Stimulated activated CD8-positive, alpha-beta memory T cell treated with anti-CD3 and anti-CD28 coated beads, Interleukin-7, amount 100 ng/mL, for 4 hours (primary cell): ENCODE measurements around the gene LAMTOR5.
"Not testable (repeated sequence)": the region's sequence is repeated elsewhere in the genome, so short reads cannot be mapped to it uniquely, and the experiment has no call there.

Experiments used
- DNase-seq, 2 donors: peaks; one replicate each; pipeline ENCODE4 v3.0.0-alpha.2; 2020; ENCODE audit warnings: low read depth in 2 of 2

LAMTOR5 gene

DNA sequence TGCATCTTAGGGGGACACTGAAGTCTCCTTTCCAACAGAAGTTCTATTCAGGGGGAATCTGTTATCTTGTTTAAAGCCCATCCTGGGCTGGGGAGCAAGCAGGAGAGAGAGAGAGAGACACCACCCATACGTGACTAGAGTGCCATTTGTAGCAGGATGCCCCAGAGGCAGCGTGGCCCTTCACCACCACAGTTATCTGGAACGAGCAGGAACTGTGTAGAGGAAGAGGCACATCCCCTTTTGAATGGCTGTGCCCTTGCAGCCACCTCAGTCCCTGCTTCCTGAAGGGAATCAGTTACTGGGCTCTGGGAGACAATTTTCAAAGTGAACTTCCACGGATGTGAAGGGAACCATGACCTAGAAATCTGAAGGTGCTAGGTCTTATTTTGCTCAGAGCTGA, 19.4 kb upstream of the LAMTOR5 start:
- no peak for DNase-seq

- no peak for DNase-seq
Observed at GRCh38 chr1:110425612-110426152, 18.2 kb upstream of the LAMTOR5 start.

- no peak for DNase-seq
Observed at GRCh38 chr1:110424699-110425611, 17.5 kb upstream of the LAMTOR5 start.

DNA sequence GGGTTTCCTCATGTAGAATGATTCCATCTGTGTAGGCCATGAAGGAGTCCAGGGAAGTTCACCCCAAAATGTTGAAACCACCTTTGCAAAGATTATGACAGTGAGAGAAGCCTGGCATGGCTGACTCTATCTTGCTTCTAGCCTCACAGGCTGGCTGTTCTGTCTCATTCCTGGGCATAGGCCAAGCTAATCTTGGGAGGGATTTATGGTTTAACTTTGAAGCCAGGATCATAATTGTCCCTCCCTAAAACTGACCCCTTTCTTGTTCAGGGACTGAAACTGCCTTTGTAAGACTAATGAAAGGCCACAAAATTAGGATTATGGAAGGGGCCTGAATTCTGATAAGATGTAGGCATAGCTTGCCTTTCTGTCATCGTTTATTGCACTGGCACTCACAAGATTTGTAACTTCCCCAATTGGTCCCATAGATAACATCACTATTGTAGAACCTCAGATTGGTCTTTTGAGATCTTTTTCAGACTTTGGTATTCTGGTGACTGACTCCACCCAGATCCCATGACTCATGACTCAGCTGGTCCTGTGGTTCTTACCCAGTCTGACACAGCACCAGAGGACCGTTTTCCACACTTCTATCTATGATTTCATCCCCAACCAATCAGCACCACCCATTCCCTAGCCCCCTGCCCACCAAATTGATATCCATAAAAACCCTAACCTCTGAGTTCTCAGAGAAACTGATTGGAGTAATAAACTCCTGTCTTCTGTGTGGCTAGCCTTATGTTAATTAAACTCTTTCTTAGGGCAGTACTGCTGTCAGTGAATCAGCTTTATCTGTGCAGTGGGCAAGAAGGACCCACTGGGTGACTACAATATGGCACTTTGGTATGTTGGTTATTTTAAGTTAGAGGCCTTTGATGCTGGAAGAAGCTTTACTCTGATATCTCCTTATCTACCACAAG, 13.6 kb upstream of the LAMTOR5 start:
- DNase-seq: no peak

GRCh38 chr1:110420023-110420662, 12.6 kb upstream of the LAMTOR5 start:
- no peak for DNase-seq

- DNase-seq: no peak
Observed at GRCh38 chr1:110418729-110419128, 11.2 kb upstream of the LAMTOR5 start.

DNA sequence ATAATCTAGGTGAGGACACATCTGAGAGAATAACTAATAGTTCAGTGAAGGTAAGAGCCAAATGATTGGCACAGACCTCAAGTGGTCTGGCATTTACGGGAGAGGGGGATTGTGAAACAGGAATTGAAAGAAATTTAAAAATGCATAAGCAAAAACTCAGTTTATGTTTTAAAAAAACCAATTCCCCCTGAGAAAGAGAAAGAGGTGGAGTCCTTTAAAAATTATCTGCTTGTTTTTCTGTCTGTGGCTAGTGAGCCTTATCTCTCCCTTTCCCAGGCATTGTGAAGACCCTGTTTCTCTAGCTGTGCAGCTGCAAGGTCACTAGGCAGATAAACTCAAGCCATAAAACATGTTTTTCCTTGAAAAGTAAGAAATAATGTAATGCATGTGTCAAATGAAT, 5.6 kb upstream of the LAMTOR5 start:
- DNase-seq: not testable (repeated sequence)

GRCh38 chr1:110412576-110412975, 5.1 kb upstream of the LAMTOR5 start:
- DNase-seq: peak; percentile 34 to 36

- no peak for DNase-seq
Observed at GRCh38 chr1:110411173-110411735, 3.8 kb upstream of the LAMTOR5 start.

GRCh38 chr1:110409316-110409715, 1.8 kb upstream of the LAMTOR5 start:
- no peak for DNase-seq

DNA sequence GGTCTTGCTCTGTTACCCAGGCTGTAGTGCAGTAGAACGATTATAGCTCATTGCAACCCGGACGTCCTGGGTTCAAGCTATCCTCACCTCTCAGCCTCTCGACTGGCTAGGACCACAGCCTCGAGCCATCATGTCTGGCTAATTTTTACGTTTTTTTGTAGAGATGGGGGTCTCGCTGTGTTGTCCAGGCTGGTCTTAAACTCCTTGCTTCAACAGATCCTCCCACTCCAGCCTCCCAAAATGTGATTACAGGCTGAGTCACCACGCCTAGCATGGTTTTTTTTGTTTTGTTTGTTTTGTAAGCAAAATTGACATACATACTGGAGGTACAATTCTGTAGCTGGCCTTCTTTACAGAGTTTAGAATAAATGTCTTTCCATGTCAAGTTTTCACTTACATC, 994 bp upstream of the LAMTOR5 start:
- no peak for DNase-seq

DNA sequence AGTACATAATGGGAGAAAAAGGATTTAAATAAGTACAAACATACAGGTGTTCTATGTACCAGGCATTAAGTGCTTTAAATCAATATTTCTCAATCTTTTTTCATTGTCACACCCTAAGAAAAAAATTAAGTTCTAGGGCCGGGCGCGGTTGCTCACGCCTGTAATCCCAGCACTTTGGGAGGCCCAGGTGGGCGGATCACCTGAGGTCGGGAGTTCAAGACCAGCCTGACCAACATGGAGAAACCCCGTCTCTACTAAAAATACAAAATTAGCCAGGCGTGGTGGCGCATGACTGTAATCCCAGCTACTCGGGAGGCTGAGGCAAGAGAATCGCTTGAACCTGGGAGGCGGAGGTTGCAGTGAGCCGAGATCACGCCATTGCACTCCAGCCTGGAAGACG, 1.1 kb downstream of the LAMTOR5 start:
- not testable (repeated sequence) for DNase-seq

GRCh38 chr1:110404401-110404800, 3.1 kb downstream of the LAMTOR5 start:
- DNase-seq: no peak

DNA sequence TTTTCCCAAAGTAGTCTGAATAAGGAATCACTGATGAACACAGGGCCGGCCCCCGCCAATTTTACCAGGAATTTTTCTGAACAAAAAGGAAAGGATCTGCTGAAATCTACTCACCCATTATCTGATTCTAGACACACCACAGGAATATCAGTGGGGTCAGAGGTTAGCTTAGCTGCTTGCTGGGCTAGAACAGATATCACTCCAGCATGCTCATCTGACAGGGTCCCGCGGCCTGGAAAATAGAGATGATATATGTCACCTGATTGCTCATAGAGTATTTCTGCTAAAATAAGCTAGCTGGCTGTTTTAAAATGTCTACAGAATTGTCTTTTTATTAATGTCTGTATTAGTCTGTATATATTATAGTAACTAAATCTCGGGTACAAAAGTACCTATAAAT, 3.7 kb downstream of the LAMTOR5 start:
- no peak for DNase-seq

DNA sequence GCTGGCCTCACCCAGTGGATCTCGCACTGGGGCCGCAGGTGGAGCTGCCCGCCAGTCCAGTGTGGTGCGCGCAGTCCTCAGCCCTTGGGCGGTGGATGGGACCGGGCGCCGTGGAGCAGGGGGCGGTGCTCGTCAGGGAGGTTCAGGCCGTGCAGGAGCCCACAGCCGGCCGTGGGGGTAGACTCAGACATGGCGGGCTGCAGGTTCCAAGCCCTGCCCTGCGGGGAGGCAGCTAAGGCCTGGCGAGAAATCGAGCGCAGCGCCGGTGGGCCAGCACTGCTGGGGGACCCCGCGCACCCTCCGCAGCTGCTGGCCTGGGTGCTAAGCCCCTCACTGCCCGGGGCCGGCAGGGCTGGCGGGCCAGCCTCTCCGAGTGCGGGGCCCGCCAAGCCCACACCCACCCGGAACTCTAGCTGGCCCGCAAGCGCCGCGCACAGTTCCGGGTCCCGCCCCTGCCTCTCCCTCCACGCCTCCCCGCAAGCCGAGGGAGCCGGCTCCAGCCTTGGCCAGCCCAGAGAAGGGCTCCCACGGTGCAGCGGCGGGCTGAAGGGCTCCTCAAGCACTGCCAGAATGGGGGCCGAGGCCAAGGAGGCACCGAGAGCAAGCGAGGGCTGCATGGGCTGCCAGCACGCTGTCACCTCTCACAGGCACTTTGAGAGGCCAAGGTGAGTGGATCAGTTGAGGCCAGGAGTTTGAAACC, 11.1 kb downstream of the LAMTOR5 start:
- DNase-seq: not testable (repeated sequence)

DNA sequence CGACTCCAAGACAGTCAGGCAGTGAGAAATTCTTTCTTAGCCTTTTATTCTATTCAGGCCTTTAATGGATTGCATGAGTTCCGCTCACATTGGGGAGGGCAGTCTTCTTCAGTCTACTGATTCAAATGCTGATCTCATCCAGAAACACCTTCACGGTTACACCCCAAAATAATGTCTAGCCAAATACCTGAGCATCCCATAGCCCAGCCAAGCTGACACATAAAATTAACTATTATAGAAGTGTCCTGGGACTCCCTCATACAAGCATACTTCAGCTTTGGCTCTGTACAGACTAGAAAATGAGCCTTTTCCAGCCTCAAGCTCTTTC, 13.0 kb downstream of the LAMTOR5 start:
- DNase-seq: no peak

GRCh38 chr1:110393691-110394492, 13.6 kb downstream of the LAMTOR5 start:
- DNase-seq: no peak

- DNase-seq: no peak
Observed at GRCh38 chr1:110393286-110393685, 14.2 kb downstream of the LAMTOR5 start.

GRCh38 chr1:110390692-110391245, 16.7 kb downstream of the LAMTOR5 start, which contains the start of gene SLC16A4:
Gene SLC16A4, minus strand, starts transcription at chr1:110391026. Its CDS starts 1,703 bp downstream, at chr1:110389323.
- DNase-seq: no peak

- DNase-seq: no peak
Observed at GRCh38 chr1:110390096-110390495, 17.4 kb downstream of the LAMTOR5 start.
